GM20431 (cell line): ENCODE results near the gene EXOC4.
"Not testable (repeated sequence)": the region's sequence is repeated elsewhere in the genome, so short reads cannot be mapped to it uniquely, and the experiment has no call there.

Experiments
- in situ Hi-C: fragments of 300-500 bp; cut with MseI, MboI; formaldehyde crosslinking; loops from one replicate; pipeline ENCODE4 v1.15.0; 2020; ENCODE audit warnings: low sequenced_read_pairs; ENCODE audit not compliant: unreplicated experiment

Gene EXOC4

DNA sequence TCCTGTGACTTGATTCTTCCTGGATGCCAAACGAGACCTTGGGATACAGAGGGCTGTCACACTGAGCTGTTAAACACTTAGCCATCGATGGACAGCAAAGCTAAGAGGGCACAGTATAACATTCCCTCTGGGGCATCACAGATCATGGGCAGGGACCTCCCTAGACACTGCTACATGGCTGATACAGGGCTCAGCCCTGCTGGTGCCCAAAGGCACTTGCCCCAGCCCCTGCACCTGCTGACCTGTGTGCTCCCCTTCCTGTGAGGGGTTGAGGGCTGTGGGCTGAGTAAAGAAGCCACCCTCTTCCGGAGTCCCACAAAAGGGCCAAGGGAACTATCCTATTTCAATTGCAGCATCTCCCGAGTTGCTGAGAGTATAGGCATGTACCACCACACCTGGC, 337.9 kb downstream of the EXOC4 start:
- in situ Hi-C loops, result no loop called here

- in situ Hi-C loops, result no loop called here
Observed at GRCh38 chr7:133591704-133592340, 338.9 kb downstream of the EXOC4 start.

GRCh38 chr7:133593561-133593960, 340.7 kb downstream of the EXOC4 start:
- in situ Hi-C loops, result no loop called here

DNA sequence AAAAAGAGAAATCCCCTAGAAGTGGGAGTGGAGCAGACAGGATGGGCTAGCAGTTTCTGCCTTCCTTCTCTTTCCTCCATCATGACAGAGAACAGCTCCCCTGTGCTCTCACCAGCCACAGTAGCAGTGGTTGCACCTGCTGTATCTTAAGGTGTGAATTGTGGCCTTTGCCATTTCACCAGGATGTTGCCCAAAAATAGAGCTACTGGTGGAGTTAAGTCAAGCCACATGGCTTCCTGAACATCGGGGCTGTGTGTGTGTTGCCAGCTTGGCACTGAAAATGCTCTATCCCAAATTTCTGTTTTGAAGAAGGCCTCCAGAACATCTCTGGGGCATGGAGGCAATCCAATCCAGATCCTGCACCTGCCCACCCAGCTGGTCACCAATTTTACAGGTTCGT, 348.7 kb downstream of the EXOC4 start:
- in situ Hi-C loops, result no loop called here

DNA sequence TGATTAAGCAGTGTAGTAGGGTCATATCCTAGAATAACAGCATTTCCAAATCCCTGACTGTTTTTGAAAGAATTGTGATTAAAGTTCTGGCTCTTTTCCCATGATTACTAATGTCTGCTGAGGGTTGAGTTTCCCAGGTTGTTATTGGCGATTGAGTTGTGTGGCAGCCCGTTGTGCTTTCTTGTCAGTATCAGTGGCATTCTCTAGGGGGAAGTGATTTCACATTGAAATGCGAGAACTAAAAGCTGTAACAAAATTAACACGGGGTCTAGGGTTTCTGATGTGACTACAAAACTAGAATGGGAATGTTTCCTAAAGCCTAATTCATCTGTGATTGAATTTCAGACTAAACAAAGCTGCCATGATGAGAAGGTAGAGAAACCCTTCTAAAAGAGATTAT, 349.4 kb downstream of the EXOC4 start:
- in situ Hi-C loops, result no loop called here

GRCh38 chr7:133606991-133607390, 354.1 kb downstream of the EXOC4 start:
- in situ Hi-C loops, result no loop called here

GRCh38 chr7:133609806-133610205, 356.9 kb downstream of the EXOC4 start:
- in situ Hi-C loops, result no loop called here

GRCh38 chr7:133611955-133612354, 359.1 kb downstream of the EXOC4 start:
- in situ Hi-C loops, result no loop called here

DNA sequence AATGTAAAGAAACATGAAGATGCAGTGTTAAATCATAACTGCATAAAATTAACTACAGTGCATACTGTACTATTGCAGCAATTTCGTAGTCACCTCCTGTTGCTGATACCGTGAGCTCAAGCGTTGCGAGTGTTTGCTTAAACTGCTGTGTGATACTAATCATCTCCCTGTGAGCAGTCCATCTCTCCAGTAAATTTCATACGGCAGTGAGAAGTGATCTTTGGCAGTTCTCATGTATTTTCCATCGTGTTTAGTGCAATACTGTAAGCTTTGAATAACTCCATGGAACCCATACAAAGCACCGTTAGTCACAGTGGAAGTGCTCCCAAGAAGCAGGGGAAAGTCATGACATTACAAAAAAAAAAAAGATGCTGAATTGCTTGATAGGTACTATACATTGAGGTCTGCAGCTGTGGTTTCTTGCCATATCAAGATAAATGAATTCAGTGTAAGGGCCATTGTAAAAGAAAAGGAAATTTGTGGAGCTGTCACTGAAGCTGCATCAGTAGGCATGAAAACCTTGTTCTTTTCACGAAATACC, 360.4 kb downstream of the EXOC4 start:
- in situ Hi-C loops, result no loop called here

DNA sequence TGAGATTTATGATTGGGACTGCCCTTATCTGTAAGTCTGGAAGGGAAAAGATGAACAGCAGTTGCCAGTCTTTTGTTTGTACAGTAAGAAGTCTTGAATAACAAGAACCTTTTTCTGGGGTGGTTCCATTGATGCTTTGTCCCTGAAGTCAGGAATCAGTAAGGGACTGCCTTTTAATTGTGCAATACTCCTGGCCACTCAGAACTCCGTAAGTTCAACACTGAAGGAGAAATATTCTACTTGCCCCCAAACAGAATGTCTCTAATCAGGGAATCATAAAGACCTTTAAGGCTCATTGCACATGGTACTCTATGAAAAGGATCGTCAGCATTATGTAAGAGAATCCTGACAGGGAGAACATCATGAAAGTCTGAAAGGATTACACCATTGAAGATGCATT, 361.4 kb downstream of the EXOC4 start:
- in situ Hi-C loops, result no loop called here

- in situ Hi-C loops, result no loop called here
Observed at GRCh38 chr7:133618970-133619369, 366.1 kb downstream of the EXOC4 start.

DNA sequence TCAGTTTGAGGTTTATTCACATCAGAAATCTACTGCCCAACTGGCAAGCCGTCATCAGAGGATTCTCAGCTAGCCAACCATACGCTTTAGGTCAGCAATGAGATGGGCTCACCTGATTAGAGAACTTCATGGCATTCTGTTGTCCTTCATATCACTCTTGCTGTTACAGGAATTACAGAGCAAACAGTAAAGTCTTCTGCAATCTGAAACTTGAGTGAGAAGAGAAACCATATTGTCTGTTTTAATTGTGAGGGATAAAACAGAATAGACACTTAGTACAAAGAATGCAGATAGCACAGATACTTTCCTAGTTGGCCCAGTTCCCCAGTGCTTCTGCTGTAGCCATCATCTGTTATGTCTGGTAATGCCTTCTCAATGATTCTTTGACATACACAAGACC, 366.6 kb downstream of the EXOC4 start:
- in situ Hi-C loops, result no loop called here

DNA sequence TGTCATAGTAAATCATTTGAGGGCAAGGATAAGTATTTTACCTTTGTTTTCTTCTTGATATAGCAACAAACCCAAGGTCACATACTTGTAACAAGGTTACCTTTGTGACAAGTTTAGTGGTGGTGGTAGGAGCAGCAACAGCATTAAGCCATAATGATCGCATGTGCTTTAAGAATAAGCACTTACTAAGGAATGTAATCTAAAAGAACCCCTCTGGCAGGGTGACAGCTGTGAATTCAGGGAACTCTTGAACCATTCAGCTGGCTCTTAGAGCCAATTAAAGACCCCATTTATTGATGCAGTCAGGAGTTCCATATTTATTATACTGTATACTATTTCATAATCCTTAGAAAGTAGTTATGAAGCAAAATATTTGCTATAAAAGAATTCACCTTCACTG, 370.8 kb downstream of the EXOC4 start:
- in situ Hi-C loops, result no loop called here

GRCh38 chr7:133625046-133625445, 372.2 kb downstream of the EXOC4 start:
- in situ Hi-C loops, result no loop called here

DNA sequence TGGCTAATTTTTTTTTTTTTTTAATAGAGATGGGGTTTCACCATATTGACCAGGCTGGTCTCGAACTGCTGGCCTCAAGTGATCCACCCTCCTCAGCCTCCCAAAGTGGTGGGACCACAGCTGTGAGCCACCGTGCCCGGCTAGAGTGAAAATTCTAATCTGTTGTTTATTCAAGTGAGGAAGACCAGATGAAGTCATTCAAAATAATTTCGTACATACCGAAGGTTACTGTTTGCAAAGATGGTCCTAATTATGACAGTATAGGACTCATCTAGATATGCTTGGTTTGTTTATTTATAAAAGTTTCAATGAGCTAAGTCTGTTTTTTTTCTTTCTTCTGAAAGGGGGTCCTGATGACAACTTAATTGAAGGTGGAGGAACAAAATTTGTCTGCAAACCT, 376.8 kb downstream of the EXOC4 start:
- in situ Hi-C loops, result no loop called here

DNA sequence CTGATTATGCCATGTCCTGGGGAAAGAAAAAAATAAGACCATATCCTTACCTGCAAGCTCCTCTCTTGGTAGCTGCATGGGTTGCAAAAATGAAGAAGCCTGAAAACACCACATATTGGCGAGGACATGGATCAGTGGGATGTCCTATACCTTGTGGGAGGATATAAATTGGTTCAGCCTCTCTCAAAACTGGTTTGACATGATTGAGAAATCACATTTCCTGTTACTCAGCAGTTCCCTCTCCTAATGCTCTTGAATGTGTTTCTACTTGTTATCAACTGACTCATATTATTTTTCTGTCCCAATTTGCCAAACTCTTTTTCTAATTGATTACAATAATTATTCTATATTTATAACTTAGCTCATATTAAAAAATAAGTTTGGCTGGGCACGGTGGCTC, 380.2 kb downstream of the EXOC4 start:
- in situ Hi-C loops, result no loop called here

DNA sequence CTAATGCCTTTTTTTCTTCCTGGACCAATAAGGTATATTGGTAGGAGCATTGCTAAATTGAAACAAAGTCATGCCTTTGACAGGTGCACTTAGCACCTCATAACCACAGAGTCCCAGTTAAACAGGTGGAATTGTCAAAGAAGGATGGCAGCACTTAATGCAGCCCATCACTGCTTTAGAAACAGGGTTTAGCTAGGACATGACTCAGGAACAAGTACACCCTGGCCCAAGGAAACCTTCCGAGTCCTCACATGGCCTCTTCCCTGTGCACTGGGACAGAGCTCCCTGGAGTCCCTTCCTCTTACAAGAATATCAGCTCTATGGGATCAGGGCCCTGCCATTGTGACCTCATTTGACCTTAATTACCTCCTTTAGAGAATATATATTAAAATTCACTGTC, 382.7 kb downstream of the EXOC4 start:
- in situ Hi-C loops, result no loop called here

DNA sequence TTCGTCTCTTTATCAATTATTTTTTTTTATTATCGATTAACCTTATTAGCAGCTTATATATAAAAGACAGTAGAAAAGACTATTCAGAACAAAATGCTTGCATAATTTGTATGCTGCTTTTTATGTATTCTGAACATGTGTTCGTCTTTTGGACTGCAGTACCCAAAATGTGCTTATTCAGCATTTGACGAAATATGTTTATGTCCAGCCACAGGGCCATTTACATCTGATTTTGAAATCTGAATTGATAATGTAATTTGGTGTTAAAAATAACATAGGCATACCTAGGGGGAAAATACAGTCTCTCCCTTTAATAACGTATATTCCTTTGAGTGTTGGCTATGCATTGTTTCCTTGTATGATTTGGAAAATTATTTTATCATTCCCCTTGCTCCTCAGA, 386.0 kb downstream of the EXOC4 start:
- in situ Hi-C loops, result no loop called here

DNA sequence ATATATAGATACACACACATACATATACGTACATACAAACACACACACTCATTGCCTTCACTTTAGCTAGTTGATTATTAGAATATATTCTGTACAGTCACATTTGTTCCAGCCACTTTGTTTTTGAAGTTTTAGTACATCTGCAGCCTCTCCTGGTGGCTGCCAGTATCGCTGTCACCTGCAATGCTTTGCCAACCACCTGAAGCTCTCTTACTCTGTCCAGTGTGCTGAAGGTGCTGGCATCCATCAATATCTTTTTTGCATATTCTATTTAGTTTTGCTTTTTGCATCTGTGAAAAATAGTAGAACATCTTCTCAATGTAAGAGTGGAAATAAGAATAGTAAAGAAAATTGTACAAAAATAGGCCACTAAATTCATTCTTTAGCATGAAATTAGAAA, 388.6 kb downstream of the EXOC4 start:
- in situ Hi-C loops, result no loop called here

DNA sequence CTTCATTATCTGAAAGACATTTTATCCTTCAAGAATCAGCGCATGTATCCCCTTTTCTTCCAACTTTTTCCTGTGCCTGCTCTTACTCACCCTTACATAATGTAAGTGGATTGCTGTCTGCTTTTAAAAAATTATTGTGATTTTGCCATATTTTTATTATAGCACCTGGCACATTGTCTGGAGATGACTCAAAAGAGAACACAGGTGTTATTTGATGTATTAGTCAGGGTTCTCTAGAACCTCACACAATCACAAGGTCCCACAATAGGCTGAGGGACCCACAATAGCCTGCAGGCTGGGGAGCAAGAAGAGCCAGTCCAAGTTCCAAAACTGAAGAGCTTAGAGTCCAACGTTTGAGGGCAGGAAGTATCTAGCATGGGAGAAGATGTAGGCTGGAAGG, 390.0 kb downstream of the EXOC4 start:
- in situ Hi-C loops, result no loop called here

DNA sequence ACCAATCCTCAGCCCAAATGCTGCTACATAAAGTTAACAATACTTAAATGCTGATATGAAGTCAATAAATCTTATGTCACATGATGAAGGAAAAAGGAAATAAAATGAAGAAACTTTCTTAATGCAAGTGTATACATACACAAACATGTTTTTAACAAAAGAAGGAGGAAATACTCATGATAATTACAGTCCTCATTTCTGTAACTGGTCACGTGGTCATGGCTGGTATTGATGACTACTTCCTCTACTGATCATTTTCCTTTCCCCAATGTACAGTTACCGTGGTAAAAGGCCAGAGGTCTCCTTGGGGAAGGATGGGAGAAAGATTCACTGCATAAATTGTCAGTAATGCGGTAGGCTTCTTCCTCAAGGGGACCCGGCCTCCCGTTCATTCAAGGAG, 390.8 kb downstream of the EXOC4 start:
- in situ Hi-C loops, result not testable (repeated sequence)

GRCh38 chr7:133645884-133646391, 393.1 kb downstream of the EXOC4 start:
- in situ Hi-C loops, result no loop called here
